Activated T-helper 17 cell treated with anti-CD3 and anti-CD28 coated beads, Interleukin-2, amount 50 U/mL, for 72 hours (primary cell): ENCODE results near the gene PLXNC1. TPM values are rescaled to one million over a fixed set of nuclear protein-coding genes. Genes with fewer than 3 reads are reported as not detected.

ENCODE experiments used
- ATAC-seq: fragments of 150-1000 bp; cut with Tn5 transposase; replicated peaks from 2 replicates; pipeline ENCODE4 v1.10.0; 2021; ENCODE audit warnings: mild to moderate bottlenecking, moderate library complexity
- H3K27ac Mint-ChIP-seq: one replicate; pipeline ENCODE4 v1.8.0; 2022; ENCODE audit warnings: mixed read lengths
- H3K27me3 Mint-ChIP-seq: one replicate; pipeline ENCODE4 v1.8.0; 2022; ENCODE audit warnings: mixed read lengths
- H3K36me3 Mint-ChIP-seq: one replicate; pipeline ENCODE4 v1.8.0; 2022; ENCODE audit warnings: low read depth, mild to moderate bottlenecking, mixed read lengths
- H3K4me1 Mint-ChIP-seq: one replicate; pipeline ENCODE4 v1.8.0; 2022; ENCODE audit warnings: mixed read lengths
- H3K4me3 Mint-ChIP-seq: one replicate; pipeline ENCODE4 v1.8.0; 2022; ENCODE audit warnings: mild to moderate bottlenecking, mixed read lengths
- H3K9me3 Mint-ChIP-seq: one replicate; pipeline ENCODE4 v1.8.0; 2022; ENCODE audit warnings: mixed read lengths
- total RNA-seq, 2 donors: library from RNA; stranded (reverse); gene quantifications; one replicate each; pipeline ENCODE4 v1.2.3, GENCODE V29; 2022

Gene PLXNC1
- total RNA-seq = 1 to 10 TPM; 4.9 to 7.5 TPM

DNA sequence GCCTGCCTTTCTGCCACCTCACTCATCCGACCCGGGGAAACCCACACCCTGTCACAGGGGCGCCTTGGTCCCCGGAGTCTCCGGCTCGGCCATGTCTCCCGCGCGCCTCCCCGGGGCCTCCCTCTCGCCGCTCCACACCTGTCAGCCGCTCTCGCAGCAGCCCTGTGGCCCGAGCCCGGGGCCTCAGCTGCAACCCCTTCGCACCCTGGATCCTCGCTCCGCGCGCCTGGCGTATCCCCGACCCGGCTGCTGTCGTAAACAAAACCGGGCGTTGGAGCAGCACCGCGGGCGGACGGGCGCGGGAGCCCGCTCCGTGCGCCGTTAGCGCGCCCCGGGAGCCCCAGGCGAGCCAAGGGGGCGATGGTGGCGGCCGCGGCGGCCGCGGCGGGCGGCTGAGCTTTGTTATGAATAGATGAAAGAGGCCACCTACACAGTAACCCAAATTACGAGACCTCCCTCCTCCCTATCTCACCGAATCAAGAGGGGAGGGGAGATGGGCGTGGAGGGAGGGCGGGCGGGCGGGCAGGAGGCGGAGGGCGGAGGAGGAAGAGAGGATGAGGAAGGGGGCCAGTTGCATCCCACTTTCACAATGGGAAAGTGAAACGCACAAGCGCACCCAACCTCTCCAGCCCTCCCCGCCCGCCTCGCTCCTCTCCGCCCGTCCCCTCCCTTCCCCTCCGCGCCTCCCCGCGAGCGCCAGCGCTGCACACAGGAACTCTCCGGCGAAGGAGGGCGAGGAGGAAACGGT, at the start of gene PLXNC1:
TSS of gene PLXNC1 (plus strand) at position 587 of the 748 bp plus-strand sequence. CDS start 395 bp downstream, outside the sequence.
- no peaks in the 10 kb centered on the region for H3K27me3 Mint-ChIP-seq
- H3K4me1 Mint-ChIP-seq = peaks cover 14% of the 10 kb centered on the region
- no peaks in the 10 kb centered on the region for H3K9me3 Mint-ChIP-seq
- no peaks in the 10 kb centered on the region for H3K36me3 Mint-ChIP-seq
- peak; percentile 60 for ATAC-seq
- peak within 1 kb of the TSS; percentile 73 for H3K4me3 Mint-ChIP-seq
- no peak within 1 kb of the TSS for H3K27ac Mint-ChIP-seq

DNA sequence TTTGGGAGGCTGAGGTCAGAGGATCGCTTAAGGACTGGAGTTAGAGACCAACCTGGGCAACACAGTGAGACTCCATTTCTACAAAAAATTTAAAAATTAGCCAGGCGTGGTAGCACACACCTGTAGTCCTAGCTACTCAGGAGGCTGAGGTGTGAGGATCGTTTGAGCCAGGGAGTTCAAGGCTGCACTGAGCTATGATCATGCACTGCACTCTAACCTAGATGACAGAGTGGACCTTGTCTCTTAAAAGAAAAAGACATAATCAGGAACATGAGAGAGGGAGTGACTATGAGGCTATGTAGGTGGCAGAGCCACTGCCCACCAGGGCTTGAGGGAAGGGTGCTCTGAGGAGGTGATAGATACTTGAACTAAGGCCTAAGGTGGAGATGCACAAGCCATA, 49.2 kb upstream of the PLXNC1 start:
- ATAC-seq = no peak
- H3K9me3 Mint-ChIP-seq = no peaks in the 10 kb centered on the region
- no peaks in the 10 kb centered on the region for H3K36me3 Mint-ChIP-seq
- no peak overlapping the region for H3K4me3 Mint-ChIP-seq
- peaks cover 6% of the 10 kb centered on the region for H3K27me3 Mint-ChIP-seq
- peaks cover 4% of the 10 kb centered on the region for H3K4me1 Mint-ChIP-seq
- peak overlapping the region; percentile 6 for H3K27ac Mint-ChIP-seq

DNA sequence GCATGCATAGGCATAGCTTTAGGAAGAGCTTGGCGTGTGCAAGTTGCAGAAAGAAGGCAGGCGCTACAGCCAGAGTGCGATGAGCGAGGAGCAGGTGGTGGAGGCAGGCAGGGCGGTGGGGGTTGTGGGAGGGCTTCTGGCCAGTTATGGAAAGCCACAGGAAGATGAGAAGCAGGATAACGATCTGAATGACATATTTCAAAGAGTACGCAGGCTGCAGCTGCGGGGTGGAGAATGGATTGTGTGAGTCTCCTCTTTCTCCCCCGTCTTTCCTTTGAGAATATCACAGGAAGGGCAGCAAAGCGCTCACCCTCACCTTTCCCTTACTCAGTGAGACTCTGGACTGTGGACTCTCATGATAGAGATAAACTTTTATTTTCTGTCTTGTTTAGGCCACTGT, 48.7 kb upstream of the PLXNC1 start:
- Mint-ChIP-seq H3K4me1 (peaks cover 4% of the 10 kb centered on the region), H3K9me3 (no peaks in the 10 kb centered on the region), H3K36me3 (no peaks in the 10 kb centered on the region), H3K27me3 (peaks cover 6% of the 10 kb centered on the region), H3K27ac (peak overlapping the region; percentile 6), H3K4me3 (no peak overlapping the region)
- no peak for ATAC-seq

DNA sequence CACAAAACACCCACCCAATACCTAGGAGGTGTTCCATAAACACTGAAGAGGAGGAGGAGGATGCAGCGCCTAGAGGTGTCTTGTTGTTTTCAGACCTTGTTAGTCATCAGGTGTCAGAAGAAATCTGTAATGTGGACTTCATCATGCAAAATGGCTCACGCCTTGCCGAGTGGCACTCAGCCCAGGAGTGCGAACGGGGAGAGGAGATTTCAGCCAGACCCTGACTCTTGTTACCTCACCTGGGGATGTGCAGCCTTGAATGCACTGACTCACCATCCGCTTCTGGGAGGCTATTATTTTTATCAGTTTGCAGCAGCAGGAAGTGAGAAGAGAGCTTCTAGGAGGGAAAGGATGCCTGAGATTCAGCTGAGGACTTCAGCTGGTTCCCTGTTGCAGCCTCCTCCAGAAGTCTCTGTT, 48.2 kb upstream of the PLXNC1 start:
- no peak overlapping the region for H3K27ac Mint-ChIP-seq
- H3K27me3 Mint-ChIP-seq = peaks cover 6% of the 10 kb centered on the region
- H3K9me3 Mint-ChIP-seq = no peaks in the 10 kb centered on the region
- H3K4me1 Mint-ChIP-seq = peaks cover 4% of the 10 kb centered on the region
- ATAC-seq = peak; percentile 25
- H3K36me3 Mint-ChIP-seq = no peaks in the 10 kb centered on the region
- peak overlapping the region; percentile 79 for H3K4me3 Mint-ChIP-seq

DNA sequence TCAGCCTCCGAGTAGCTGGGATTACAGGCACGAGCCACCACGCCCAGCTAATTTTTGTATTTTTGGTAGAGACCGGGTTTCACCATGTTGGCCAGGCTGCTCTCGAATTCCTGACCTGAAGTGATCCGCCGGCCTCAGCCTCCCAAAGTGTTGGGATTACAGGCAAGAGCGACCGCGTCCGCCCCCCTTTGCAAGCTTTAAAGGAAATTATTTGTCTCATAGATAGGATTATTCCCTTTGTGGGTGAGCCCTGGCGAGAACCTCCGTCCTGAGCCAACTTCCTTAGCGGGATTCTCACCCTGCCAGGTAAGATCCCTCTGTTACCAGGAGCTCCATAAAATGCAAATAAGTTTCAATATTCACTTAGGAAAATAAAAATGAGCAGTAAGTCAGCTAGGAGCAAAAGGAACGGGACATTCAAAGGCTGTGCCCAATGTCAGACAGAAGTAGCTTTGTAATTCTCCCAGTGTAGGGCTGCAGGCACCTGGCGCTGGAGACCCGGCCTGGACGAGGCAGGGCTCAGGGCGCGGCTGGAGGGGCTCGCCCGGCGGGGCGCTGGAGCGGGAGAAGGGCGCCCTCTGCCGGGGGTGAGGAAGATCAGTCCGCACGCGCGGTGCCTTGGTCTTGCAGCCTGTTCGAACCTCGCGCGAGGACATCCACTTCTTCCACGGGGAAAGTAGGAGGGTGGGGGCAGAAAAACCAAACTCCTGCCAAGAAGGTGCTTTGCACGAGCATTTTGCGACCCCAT, 47.2 kb upstream of the PLXNC1 start:
- ATAC-seq = peak; percentile 80
- H3K4me3 Mint-ChIP-seq = peak overlapping the region; percentile 79
- H3K9me3 Mint-ChIP-seq = no peaks in the 10 kb centered on the region
- peaks cover 4% of the 10 kb centered on the region for H3K4me1 Mint-ChIP-seq
- H3K27me3 Mint-ChIP-seq = peaks cover 6% of the 10 kb centered on the region
- H3K36me3 Mint-ChIP-seq = no peaks in the 10 kb centered on the region
- peak overlapping the region; percentile 9 for H3K27ac Mint-ChIP-seq

DNA sequence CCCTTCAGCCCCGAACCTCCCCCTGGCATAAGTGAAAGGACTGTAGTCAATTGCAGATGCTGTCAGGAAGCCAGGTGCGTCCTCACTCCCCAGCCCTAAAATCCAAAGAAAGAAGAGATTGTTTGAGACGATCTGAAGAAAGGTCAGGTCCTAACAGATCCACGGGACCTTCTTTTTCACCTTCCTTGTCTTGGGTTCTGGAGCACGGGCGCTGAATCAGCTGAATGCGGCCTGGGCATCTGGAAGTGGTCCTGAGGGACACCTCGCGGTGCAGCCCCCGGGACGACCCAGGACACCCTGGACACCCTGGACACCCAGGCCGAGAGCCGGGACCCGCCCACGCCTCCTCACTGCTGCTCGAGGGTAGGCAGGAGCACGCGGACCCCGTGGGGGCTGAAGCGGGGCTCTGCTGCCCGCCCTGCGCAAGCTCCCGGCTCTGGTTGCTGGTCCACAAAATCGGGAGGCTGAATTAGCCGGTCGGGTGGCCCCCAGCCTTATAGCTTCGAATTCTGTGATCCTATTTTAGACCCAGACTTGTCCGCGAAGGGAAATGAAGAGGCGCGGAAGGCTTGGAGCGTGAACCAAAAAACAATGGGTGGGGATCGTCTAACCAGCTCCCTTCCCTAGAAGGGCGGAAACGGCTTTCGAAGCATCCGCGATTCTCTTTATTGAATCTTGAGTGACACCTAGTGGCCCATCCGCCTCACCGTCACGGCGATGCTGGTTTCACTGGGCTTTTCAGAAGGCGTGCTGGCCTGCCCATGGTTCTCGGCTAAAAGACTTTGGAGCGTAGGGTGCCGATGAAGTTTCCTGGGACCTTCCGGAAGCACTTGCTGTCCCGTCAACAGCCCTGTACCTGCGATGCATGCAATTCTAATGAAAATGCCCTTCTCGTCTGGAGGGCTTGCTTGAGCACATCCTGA, 46.4 kb upstream of the PLXNC1 start:
- H3K9me3 Mint-ChIP-seq = no peaks in the 10 kb centered on the region
- ATAC-seq = peak; percentile 86
- H3K27ac Mint-ChIP-seq = peak overlapping the region; percentile 42
- H3K36me3 Mint-ChIP-seq = no peaks in the 10 kb centered on the region
- peak overlapping the region; percentile 79 for H3K4me3 Mint-ChIP-seq
- peaks cover 4% of the 10 kb centered on the region for H3K4me1 Mint-ChIP-seq
- H3K27me3 Mint-ChIP-seq = peaks cover 6% of the 10 kb centered on the region

DNA sequence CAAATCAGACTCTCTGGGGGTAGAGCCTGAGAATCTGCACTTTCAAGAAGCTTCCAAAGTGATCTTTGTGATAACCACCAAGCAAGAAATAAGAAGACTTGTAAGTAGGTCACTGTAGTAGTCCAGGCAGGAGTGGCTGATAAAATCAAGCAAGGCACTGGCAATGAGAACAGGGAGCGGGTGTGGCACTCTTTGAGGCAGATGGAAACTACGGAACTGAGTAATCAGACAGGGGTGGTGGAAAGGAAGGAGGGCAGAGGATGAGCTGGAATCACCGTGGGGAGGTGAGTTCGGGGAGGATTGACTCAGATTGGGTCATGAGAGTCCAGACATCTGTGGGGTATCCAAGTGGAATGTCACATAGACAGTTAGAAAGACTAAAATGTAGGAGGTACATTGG, 44.4 kb upstream of the PLXNC1 start:
- Mint-ChIP-seq H3K36me3 (no peaks in the 10 kb centered on the region), H3K27me3 (peaks cover 4% of the 10 kb centered on the region), H3K4me3 (no peak overlapping the region), H3K4me1 (peaks cover 7% of the 10 kb centered on the region), H3K27ac (no peak overlapping the region), H3K9me3 (no peaks in the 10 kb centered on the region)
- ATAC-seq = no peak

DNA sequence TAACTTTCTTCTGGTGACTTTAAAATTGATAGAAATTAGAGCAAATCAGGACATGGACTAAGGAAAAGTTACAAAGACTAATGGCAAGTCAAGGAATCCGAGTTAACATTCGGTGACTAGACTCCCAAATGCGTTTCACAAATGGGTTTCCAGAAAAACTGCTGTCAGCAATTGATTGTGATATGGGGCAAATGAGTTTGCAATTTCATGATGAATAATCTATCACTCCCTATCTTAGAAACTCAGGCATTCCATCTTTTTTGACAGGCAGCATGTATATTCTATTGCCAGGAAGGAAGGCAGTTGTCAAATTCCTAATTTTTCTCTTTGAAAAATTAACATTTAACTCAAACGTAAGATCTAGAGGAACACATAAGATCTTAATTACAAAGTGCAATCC, 40.5 kb upstream of the PLXNC1 start:
- no peak overlapping the region for H3K27ac Mint-ChIP-seq
- peaks cover 11% of the 10 kb centered on the region for H3K4me1 Mint-ChIP-seq
- ATAC-seq = no peak
- no peaks in the 10 kb centered on the region for H3K9me3 Mint-ChIP-seq
- peaks cover 4% of the 10 kb centered on the region for H3K27me3 Mint-ChIP-seq
- no peaks in the 10 kb centered on the region for H3K36me3 Mint-ChIP-seq
- no peak overlapping the region for H3K4me3 Mint-ChIP-seq

DNA sequence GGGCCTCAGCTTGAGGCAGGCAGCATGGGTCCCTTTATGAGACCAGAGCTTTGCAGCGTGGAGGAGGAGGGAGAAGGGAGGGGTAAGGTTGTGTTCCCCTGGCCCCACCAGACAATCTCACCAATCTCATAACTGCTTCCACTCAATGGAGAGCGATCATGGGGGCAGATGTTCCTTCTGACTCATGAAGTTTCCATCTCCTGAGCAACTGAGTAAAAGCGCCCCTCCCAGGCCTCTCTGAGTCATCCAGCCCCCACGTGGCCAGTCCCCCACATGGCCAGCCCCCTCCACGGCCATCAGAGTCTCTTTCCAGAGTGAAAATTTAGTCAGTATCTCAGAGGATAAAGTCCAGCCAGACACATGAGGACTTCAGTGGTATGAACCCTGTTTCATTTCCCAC, 39.2 kb upstream of the PLXNC1 start:
- Mint-ChIP-seq H3K9me3 (no peaks in the 10 kb centered on the region), H3K4me1 (peaks cover 11% of the 10 kb centered on the region), H3K27me3 (no peaks in the 10 kb centered on the region), H3K27ac (peak overlapping the region; percentile 13), H3K4me3 (no peak overlapping the region), H3K36me3 (no peaks in the 10 kb centered on the region)
- ATAC-seq = peak; percentile 89

DNA sequence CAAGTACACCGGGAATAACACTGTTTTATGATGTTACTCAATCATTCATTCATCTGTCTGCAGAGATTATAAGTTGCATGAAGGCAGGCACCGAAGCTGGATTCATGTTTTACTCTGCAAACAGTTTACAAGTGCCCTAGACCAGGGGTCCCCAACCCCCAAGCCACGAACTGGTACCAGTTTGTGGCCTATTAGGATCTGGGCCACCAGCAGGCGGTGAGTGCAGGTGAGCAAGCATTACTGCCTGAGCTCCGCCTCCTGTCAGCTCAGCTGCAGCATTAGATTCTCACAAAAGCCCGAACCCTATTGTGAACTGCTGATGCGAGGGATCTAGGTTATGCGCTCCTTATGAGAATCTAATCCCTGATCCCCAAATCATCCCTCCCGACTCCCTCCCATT, 38.1 kb upstream of the PLXNC1 start:
- ATAC-seq = no peak
- Mint-ChIP-seq H3K4me1 (peaks cover 11% of the 10 kb centered on the region), H3K4me3 (no peak overlapping the region), H3K27me3 (no peaks in the 10 kb centered on the region), H3K9me3 (no peaks in the 10 kb centered on the region), H3K27ac (no peak overlapping the region), H3K36me3 (no peaks in the 10 kb centered on the region)

DNA sequence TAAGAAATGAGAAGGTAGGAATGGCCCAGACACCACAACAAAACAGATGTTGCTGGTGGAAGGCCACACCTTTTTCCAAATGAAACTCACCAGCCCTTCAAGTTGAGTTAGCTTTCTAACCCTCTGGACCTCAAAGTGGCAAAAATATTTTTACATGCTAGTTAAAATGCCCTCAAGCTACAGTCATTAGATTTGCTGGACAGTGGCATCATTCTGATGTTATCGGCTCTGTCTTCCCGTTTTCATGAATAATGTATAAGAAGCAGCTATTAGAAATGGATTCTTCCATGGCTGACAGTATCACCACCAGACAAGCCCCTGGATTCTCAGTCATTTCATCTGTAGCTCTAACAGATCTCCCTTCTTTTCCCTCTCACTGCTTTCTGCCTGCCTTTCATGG, 37.1 kb upstream of the PLXNC1 start:
- Mint-ChIP-seq H3K27me3 (no peaks in the 10 kb centered on the region), H3K9me3 (no peaks in the 10 kb centered on the region), H3K27ac (no peak overlapping the region), H3K4me3 (no peak overlapping the region), H3K36me3 (no peaks in the 10 kb centered on the region), H3K4me1 (peaks cover 11% of the 10 kb centered on the region)
- ATAC-seq = no peak

DNA sequence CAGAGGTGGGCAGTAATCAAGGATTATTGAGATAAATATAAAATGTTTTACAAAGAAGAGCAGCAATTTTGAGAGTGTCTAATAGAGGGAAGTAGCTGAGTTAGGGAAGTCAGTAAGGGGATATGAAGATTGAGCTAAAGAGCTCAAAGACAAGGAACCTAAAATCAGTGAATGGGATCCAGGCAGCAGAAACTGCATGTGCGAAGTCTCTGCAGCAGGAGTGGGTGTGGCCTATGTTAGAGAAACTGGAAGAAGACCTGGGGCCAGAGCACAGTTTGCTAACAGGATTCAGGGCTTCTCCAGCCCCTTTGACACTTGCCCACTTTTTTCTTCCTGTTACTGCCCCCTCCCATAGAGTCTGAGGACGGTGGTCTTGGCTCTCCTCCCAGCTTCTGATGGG, 36.3 kb upstream of the PLXNC1 start:
- Mint-ChIP-seq H3K4me3 (no peak overlapping the region), H3K4me1 (peaks cover 11% of the 10 kb centered on the region), H3K36me3 (no peaks in the 10 kb centered on the region), H3K27me3 (no peaks in the 10 kb centered on the region), H3K9me3 (no peaks in the 10 kb centered on the region), H3K27ac (no peak overlapping the region)
- no peak for ATAC-seq

DNA sequence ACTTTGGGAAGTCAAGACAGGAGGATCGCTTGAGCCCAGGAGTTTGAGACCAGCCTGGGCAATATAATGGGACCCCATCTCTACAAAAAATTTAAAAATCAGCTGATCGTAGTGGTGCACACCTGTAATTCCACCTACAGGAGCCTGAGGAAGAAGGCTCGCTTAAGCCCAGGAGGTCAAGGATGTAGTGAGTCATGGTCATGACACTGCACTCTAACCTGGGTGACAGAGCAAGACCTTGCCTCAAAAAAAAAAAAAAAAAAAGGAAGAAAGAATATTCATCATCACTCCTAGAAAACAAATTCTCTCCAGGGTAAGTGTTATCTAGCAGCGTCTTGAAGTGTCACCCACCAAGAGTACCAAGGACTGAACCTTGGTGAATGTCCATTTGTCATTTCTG, 34.2 kb upstream of the PLXNC1 start:
- Mint-ChIP-seq H3K4me3 (no peak overlapping the region), H3K36me3 (no peaks in the 10 kb centered on the region), H3K27me3 (no peaks in the 10 kb centered on the region), H3K27ac (no peak overlapping the region), H3K9me3 (no peaks in the 10 kb centered on the region), H3K4me1 (peaks cover 6% of the 10 kb centered on the region)
- no peak for ATAC-seq

DNA sequence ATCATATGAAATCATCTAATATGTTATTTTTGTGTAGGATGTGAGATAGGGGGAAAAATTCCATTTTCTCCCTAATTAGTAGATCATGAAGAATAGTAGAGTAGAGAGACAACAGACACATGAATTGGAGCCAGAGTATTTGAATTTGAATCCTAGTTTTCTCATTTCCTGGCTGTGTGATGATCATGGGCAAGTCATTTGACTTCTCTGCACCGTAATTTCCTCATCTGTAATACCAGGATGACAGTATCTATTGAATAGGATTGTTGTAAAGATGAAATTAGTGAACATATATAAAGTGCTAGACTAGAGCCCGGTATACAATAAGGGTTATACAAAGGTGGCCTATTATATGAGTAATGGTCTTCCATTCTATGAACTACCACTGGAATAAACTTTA, 32.2 kb upstream of the PLXNC1 start:
- Mint-ChIP-seq H3K27me3 (no peaks in the 10 kb centered on the region), H3K9me3 (no peaks in the 10 kb centered on the region)

More for the DNA sequence above, 32.2 kb upstream of the PLXNC1 start:
- Mint-ChIP-seq H3K36me3 (no peaks in the 10 kb centered on the region), H3K4me1 (no peaks in the 10 kb centered on the region), H3K4me3 (no peak overlapping the region), H3K27ac (no peak overlapping the region)
- ATAC-seq = no peak
